Cerebellar cortex (tissue), 1 donor: ENCODE data around the gene NAB2.
A peak's percentile ranks its signal among the peaks of the same experiment; 100 is the strongest.

Experiments used
- DNase-seq: peaks from one replicate; pipeline ENCODE4 v3.0.0-alpha.2; 2015; ENCODE audit warnings: low spot score

The NAB2 gene

GRCh38 chr12:57133013-57133569 is 44.2 kb downstream of the NAB2 start:
- no peak for DNase-seq

DNA sequence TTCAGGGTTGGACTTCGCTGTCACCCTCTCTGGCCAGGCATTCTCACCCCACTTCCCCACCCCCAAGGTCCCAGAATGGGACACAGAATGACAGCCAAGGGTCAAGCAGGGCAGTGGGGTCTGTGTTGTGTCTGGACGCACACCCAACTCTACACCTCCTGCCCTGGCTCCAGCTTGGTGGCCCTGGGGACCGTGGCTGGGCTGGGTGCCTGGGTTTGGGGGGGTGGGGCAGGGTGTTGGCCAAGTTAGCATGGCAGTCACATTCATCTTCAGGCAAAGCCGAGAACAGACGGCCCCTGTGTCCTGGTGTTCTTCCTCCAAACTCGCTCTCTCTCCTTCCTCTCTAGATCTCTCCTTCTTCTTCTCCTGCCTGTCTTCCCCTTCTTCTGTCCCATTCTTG is 45.0 kb downstream of the NAB2 start:
- DNase-seq, result no peak

- DNase-seq, result no peak
These were observed 46.0 kb downstream of the NAB2 start for GRCh38 chr12:57134949-57135348.

DNA sequence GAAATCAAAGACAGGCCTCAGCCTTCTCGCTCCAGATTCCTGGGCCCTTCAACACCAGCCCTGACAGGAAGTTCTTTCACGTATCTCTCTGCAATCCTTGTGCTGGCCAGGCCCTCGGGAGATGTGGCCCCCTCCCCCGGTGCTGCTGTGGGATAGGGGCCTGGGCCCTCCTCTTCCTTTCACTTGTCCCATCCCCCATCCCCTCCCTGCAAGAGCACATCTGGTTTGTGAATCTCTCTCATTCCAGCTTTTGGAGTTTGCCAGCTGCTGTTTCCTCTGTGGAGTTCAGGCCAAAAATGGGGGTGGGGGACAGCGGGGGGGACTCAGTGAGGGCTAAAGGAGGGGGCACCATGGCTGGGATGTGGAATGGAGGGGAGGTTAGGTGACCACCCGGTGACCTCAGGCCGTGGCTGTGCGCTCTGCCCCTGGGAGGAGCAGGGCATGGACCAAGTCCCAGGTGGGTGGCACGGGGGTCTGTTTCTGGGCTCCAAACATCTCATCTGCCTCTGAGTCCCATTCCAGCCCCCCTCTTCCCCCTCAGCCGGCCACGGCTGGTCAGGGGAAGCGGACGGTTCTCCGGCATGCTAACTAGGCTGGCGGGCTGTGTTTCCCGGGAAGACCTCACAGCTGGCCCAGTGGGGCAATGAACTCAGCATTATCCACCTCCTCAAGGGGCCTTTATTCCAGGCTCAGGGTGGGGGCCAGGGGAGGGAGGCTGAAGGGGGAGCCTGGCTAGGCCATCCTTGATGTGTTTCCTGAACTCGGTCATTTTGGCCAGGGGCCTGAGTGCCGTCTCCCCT is 46.8 kb downstream of the NAB2 start:
- no peak for DNase-seq

DNA sequence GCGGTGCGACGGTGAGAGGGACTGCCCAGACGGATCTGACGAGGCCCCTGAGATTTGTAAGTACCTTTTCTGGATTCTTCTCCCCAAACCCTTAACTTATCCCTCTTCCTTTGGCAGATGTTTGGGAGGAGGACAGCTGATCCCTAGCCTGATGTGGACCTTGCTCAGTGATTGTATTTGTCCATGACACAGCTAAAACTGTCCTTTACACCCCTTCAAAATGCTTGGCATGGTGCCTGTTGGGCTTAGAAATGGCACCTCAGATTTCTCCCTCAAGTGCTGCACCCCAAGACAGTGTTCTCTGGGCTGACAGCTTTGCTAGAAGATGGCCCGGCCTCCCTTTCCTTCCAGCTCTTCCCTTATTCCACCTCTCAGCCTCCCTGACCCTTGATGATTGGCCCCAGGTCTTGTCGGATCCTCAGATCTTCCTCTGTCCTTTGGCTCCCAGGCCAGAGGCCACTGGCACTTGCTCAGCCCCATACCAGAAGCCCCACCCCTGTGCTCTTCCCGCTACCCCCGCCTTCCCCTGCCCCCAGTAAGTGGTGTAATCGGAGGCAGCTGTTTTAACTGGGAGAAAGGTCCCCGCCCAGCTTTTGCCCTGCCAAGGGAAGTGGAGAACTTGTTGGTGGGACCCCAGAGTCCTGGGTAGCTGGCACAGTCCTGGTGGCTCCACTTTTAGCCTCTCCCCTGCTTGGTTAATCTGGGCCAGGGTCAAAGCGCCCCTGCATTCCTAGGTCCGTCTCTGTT is 49.8 kb downstream of the NAB2 start:
- no peak for DNase-seq

DNA sequence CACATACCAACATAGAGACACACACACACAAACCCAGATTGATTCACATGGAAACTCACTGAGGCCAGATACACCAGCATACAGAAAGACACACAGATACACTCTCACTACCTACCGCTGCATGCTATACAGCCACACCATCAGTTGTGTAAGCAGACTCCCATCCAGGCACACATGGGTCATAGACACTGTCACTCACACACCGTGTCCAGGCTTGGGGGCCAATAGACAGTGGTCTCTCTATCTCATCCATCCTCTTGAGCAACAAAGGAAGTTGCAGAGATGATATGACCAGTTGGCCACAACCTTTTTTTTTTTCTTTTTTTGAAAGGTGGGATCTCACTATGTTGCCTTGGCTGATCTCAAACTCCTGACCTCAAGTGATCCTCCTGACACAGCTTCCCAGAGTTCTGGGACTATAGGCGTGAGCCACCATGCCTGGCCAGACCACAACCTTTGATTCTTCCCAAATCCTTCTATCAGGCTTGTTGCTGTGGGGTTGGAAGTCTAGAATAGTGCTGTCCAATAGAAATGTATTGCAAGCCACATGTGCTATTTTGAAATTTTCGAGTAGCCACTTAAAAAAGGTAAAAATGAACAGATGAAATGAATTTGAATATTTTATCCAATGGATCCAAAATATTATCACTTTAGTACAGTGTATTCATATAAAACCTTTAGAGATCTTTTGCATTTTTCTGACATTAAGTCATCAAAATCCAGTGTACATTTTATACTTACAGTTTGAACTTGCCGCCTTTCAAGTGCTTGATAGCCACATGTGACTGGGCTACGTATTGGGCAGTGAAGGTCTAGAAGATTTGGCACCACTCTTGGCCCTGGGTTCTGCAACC is 51.1 kb downstream of the NAB2 start:
- DNase-seq, result no peak

GRCh38 chr12:57141249-57141648 is 52.3 kb downstream of the NAB2 start:
- no peak for DNase-seq

DNA sequence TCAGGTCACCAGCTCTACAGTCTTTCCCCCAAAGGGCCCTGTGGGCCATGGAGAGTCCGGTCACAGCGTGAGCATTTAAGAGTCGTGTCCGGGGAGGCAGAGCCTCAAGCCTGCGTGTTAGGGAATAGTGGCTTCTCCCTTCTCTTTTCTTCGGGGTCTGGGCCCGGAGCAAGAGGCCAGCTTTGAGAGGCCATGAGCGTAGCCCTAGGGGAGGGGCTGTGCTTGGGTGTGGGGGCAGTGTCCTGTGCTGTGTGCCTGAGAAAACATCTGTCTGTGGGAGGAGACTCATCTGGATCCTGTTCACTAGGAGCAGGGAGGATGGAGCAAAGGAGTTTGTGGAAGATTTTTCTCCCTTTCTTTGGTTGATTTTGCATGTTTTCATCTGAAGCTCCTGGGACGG is 53.2 kb downstream of the NAB2 start:
- no peak for DNase-seq

DNA sequence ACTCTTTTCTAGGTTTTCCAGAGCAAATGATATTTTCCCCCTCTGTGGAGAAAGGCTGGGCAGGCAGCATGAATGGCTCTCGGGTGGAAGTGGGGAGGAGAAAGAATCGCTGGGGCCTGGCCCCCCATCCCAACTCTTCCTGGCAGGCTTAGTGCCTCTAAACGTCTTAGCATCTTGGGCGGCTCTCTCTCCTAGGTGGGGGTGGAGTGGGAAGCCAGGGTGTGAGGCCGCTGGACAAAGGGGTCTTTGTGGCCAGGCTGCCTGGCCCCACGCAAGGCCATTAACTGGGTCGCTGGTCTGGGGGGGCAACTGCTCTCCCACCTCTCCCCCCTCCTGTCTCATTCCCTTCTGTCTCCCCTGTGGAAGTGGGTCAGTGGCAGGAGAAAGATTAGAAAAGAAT is 53.8 kb downstream of the NAB2 start:
- no peak for DNase-seq

- DNase-seq, result peak; percentile 63
These were observed 54.5 kb downstream of the NAB2 start for GRCh38 chr12:57143454-57143853.
